UCSD-AML1 (cell line): ENCODE results near the gene TMEM151B.

Source experiments
- DNase-seq: peaks from one replicate; lab custom pipeline; 2025; ENCODE audit not compliant: unreplicated experiment; lab: John Stamatoyannopoulos, UW

The TMEM151B gene

DNA sequence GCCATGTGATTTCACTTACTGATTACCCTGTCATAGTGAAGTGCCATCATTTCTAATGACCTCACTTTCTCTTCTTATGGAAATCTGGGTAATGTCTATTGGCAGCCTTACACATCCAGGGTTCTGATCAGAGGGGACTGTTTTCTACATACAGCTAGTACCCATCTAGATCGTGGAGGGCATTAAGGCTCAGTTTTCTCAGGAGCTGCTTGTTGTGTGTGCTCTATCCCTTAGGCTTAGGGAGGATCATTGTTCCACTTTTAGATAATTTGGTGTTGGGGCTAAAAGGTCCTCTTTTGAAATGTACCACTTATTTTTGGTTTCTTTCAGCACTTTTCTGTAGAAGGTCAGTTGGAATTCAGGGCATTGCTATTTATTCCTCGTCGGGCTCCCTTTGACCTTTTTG lies 19.5 kb upstream of the TMEM151B start:
- DNase-seq, result no peak

DNA sequence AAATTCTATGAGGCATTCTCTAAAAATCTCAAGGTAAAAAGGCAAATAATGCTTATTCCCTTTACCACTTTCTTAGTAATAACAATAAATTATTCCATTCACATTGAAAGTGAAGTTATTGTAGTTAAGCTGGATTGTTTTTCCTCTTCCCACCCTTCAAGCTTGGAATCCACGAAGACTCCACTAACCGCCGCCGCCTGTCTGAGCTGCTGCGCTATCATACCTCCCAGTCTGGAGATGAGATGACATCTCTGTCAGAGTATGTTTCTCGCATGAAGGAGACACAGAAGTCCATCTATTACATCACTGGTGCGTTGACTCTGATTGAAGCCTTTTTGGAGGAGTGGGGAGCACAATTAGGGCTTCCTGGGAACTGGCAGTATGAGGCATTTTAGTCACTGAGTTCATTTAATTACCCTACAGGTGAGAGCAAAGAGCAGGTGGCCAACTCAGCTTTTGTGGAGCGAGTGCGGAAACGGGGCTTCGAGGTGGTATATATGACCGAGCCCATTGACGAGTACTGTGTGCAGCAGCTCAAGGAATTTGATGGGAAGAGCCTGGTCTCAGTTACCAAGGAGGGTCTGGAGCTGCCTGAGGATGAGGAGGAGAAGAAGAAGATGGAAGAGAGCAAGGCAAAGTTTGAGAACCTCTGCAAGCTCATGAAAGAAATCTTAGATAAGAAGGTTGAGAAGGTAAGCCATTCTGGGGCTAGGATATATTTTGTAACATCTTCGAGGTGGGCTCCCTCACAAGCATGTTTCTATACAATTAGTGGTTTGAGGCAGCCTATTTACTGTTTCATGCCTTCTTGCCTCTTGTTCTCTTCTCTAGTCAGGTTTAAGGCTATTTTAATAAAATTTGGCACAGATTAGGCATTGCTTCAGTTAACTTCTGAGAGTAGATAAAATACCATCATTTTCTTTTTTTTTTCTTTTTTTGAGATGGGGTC lies 18.4 kb upstream of the TMEM151B start:
- no peak for DNase-seq

DNA sequence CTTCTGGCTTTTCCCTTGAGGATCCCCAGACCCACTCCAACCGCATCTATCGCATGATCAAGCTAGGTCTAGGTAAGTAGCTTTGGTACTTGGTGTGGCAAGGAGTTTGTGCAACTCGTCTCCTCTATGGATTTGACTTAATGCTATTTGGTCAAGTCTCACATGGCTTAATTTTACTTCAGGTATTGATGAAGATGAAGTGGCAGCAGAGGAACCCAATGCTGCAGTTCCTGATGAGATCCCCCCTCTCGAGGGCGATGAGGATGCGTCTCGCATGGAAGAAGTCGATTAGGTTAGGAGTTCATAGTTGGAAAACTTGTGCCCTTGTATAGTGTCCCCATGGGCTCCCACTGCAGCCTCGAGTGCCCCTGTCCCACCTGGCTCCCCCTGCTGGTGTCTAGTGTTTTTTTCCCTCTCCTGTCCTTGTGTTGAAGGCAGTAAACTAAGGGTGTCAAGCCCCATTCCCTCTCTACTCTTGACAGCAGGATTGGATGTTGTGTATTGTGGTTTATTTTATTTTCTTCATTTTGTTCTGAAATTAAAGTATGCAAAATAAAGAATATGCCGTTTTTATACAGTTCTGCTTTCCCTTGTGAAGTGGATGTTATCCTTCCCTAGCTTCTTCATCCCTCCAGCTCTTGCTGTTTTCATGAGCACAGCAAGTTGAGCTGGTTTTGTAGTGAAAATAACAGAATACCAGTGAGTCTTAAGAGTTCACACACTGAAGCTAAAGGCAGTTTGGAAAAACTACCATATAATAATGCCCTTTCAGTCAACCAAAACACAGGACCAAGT lies 16.7 kb upstream of the TMEM151B start:
- peak; percentile 45 for DNase-seq

DNA sequence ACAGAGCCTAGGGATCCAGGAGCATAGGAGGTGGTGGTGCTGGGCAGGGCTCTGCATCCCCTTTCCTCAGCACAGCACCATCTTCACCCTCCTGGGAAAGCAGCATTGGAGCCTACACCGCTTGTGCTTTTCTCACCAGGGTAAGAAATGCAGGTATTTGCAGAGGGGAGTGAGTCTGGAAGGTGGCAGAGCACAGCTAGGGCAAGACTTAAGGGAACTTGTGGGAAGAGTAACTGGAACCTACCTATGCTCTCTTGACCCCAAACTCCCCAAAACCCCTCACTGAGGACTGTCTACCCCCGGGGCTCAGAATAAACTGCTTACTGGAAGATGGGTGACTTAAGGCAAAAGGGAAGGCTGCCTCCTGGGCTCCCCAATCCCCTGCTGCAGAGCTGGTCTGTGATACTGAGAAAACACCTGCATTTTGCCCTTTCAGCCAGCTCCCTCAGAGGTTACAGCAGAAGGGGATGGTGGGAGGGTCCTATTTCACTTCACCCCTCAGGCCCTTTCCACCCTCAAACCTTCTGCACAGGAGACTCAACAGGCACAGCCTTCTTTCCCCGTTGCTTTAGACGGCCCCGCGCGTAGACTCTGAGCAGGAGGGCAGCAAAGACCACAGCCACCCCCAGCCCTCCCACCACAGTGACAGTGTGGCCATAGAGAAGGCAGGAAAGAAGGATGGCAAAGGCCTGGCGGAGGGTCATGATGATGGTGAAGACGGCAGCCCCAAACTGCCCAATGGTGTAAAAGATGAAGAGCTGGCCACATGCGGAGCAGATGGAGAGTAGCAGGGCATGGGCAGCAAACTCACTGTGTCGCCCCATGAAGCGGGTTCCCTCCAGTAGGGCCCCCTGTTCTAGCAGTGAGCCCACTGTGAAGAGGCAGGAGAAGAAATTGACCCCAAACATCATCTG lies 15.8 kb upstream of the TMEM151B start:
- DNase-seq, result no peak

DNA sequence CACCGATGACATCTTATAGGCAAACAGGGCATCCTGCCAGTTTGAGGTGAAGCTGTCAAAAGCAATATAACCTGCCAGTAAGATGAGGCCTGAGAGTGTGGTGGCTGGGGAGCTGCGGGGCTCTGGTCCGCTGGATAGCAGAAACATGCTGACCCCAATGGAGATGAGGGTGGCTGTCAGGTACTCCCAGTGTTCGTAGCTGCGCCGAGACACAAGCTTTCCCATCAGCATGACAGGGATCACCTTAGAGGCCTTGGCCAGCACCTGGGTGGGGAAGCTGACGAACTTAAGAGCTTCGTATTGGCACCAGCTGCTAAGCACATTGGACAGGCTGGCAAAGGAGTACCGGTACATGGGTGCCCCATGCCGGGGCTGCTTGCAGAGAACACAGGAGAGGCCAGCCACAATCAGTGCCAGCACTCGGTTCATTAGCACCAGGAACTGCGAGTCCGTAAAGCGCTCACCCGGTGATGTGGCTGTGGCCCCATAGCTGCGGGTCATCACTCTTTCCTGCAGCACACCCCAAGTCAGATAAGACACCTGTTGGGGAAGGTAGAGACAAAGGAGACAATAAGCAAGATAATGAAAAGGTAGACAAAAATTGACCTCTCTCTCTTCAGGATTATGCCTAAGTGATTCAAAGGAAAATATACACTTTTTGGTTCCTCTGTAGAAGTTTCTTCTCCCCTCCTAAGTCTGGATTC lies 15.0 kb upstream of the TMEM151B start:
- no peak for DNase-seq

DNA sequence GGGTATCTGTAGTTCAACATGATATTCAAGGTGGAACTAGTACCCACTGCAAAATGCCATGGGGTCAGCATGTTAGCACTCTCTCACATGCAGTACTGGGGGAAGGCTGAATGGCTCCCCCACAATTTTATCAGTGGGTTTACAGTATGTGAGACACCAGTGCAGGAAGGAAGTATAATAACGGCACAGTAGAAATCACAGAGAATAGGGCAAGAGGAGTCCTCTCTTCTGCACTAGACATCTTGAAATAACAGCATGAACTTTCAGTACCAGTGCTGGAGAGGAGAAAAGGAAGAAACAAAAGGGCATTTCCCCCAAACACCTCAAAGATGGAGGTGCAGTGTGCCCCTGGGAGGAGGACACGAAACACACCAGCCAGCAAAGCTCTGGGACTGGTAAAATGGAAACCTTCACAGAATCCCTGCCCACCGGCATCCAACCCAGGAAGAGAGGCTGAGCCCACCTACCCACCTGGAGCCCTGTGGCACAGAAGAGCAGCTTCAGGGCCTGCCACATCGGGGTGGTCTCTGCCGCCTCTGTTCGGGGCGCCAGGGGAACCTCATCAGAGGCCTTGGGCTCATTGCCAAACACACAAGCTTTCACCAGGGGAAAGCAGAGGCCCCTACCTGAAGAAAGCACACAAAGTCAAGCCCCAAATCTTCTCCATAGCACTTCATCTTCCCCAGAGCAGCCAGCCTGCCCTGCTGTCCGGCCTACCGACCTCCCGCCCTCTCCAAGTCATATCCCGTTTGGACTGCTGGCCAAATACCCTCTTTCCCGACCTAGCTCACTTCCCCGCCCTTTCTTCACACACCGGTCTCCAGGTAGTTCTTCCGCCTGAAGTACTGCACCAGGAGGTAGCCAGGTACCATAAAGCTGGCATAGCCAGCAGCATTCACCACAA lies 14.1 kb upstream of the TMEM151B start:
- DNase-seq, result no peak

DNA sequence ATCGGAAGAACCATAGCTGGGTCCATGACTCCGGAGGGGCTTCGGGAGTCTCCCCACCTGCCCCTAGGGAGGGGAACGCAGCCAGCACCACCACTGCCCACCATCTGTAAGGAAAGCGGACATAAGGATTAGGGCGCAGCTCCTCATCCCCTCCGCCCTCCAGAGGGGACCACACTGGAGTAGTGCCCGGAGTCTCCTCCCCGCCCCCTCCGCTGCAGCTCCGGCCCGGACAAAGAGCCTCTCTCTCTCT lies 13.6 kb upstream of the TMEM151B start:
- no peak for DNase-seq

DNA sequence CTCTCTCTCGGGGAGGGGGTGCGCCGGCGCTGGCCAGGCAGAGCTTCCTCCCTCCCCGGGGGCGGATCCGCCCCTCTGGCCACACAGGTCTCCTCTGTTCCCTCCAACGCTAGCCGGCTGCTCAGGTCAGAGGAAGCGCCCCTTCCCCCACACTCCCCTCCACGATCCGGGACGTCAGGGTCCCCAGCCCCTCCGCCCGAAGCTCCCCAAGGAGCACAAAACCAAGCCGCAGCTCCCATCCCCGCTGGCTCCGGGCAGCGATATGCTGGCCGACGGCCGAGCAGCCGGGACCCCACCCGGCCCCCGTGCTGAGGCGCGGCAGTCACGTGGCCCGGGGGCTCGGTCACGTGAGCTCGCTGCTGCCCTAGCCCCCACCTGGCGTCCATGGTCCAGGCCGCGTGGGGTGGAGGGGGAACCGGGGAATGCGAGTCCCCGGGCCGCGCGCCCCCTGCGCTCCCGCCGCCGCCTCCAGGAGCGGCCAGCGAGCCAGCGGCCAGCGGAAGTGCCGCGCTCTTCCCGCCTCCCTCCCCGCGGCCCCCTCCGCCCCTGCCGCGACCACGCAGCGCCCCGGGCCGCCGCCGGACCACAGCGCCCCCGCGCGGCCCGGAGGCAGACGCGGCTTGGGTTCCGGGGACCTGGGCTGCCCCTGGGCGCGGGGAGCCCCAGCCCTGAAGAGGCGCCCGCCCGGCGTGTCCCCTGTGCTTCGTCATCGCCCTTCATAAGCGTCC lies 13.1 kb upstream of the TMEM151B start, which contains the start of gene SLC35B2:
Gene SLC35B2 (minus strand): TSS at position 504 of the 728 bp plus-strand sequence. CDS start 118 bp downstream, at position 386.
- peak; percentile 78 for DNase-seq

DNA sequence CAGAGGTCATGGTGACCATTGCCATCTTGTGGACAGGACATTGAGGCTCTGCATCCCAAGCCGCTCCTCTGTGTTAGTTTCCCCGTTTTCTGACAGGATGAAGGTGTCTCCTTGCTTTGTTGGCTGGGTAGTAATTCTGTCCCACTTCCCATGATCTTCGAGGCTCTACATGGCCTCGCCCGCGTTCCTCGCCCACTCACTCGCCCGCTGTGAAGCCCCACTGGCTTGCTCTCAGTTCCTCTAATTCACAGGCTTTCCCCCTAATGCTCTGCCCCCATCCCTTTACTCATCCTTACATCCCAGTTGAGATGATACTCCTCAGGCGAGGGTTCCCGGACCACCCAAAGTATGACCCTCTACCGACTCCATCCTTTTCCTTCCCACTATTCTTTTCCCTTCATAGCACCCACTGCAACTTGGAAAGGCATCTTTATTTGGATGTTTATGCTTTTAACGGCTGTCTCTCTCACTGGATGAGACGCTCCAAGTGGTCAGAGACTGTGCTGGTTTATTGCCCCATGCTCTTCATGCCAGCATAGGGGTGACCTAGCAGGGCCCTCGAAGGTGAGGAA lies 12.4 kb upstream of the TMEM151B start:
- no peak for DNase-seq

DNA sequence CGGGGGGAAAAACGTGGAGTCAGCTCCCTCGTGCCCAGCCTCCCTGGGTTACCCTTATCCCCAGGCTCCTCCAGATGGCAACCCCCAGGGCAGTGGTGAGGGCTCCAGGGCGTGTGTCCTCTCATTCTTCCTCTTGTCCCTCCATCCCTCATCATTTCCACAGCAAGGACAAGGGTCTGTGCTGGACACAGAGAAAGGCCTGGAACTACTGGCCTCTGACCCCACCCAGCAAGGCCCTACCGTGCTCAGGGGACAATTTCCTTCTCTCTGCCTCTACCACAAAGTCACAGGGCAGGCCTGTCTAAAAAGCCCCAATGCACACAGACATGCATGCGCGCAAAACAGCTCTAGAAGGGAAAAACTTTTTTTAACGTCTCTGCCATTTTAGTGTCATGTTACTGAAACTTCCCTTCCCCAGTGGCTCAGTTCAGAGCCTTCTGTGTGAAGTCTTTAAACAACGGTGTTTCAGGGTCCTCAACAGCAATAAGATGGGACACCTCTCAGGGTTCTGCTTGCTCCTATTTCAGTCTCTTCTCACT lies 11.9 kb upstream of the TMEM151B start:
- no peak for DNase-seq

DNA sequence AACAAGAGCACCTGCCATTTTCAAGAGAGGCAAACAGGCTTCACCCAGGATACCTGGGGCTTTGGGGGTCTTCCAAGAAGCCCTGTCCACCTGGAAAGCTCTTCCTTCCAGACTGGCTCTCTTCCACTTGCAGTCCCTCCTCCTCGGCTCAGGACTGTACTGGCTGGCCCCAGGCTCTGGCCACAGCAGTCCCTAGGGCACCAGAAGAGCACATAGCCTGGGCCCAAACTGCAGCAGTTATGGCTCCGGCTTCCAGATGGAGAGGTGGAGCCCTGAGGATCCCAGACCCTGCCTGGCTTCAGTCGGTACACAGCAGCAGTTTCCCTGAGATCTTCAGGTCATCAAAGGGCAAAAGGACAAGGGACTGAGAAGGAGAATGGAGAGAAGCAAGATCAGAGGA lies 11.3 kb upstream of the TMEM151B start:
- no peak for DNase-seq

DNA sequence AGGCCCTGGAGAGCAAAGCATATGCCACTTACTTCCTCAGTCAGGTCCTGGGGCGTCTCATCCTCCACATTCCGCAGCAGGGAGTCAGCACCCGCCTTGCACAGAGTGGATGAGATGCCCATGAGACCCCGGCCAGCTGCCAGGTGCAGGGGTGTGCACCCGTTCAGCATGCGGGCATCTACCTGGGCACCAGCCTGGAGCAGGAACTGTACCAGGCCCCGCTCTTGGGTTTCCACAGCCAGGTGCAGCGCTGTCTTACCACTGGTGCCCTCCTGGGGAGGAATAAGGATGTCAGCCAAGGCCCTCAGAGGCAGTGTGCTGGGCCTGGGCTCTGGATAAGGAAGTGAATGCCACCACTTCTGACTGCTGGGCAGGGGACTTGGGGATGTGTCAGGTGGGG lies 10.2 kb upstream of the TMEM151B start:
- no peak for DNase-seq

DNA sequence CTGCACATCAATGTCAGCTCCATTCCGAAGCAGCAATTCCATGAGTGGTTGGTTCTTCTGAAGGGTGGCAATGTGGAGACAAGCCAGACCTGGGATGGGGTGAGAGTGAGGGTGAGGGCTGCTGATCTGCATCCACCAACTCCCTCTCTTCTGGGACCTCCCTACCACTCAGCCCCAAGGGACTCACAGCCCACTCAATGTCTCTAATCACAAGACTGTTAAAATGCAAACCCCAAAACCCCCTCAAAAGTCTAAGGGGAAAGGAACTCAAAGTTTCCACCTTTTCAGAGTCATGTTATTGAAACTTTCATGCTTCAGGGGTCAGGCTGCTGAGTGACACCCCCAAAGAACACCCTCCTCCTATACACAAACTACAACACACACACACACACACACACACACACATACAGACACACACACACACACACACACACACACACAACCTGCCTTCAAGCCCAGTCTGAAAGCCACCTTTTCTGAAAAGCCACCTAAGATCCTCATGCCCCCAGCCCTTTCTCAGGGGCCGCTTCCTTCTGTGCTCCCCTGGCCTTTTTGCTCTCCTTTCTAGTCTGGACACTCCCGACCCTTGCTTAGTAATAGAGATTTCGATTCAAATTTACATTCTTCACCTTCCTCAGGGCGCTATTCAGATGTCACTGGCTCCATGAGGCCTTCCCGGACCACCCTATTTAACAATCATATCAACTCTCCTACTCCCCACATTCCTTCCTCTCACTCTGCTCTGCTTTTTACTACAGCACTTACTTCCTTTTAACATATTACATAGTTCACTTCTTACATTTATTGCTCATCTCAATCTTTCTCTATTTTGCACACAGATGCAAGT lies 9.6 kb upstream of the TMEM151B start:
- DNase-seq, result no peak

DNA sequence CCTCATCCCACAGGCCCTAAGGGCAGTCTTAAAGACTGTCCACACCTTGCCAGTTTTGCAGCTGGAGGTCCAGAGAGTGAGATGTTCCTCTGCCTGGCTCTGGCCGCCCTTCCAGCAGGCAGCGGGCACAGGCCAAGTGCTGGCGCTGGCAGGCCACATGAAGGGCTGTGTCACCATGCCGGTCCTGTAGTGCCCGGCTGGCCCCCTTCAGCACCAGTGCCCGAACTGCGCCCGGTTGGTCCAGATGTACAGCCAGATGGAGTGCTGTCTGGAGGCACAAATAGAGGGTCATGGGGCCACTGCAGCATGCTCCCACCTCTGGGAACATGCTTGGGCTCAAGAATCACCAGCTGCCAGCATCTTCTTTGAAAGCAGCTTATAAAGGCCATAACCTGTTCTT lies 8.7 kb upstream of the TMEM151B start:
- DNase-seq, result no peak

DNA sequence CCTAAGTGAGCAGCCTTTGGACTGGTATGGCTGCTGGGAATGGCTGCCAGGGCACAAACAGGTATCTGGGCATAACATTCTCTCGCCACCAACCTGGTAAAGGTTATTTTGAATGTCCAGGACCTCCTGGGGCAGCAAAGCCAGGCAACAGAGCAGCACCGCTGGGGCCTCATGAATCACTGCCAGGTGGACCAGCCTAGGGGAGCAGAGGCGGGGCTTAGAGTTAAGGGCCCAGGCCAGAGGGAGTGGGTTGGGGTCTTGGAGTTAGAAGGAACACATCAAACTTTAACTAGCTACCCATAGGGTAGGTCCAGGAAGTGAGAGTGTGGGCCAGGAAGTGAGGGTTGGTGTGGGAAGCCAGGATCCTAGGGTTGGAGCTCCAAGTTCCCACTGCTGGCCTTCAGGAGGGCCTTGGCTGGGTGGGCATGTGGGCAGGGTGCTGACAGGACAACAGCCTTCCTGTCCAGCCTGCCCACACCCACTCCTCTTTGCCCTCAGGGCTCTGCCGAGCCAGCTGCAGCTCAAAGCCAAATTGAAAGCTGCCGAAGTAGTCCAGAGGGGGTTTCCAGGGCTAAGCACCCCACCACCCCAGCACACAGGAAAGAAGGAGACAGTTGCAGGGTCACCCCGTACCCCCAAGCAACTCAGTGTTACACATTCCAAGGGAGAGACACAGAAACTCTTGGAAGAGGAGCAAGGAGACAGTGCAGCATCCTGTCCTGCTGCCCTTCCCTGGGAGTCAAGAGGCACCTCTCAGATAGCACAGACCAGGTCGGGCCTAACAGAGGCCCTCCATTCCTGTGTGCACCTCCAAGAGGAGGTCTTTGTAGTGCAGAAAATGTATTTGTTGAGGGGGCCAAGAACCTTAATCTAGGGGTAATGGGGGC lies 7.5 kb upstream of the TMEM151B start:
- DNase-seq, result no peak

DNA sequence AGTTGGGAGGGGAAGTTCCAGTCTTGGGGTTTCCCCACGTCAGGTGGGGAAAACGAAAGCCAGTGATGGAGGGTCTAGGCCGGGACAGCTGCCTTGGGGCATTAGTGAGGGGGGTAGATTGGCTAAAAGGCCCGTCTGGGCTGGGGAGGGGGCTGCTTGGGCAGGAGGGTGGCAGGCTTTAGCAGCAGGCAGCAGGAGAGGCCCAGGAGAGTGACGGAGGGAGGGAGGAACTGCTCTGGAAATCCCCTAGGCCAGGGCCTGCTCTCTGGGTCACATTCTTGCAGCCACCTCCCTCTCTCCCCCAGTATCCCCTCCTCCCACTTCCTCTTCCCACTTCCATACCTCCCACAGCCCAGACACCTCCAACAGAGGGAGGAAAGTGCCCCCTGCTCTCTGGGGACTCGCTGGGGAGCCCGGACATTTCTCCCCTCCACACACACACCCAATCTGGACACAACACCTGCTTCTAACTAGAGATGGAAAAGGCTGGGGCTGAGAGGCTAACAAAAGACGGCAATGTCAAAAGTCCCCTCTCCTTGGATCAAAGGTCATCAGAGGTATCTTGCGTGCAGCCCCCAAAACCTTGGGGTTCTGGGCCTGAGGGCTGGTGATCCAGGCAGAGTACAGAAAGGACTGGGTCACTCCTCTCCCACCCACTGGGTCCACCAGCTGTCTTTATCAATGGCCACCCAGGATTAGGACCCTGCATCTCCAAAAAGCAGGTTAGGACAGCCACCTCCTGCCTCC lies 6.7 kb upstream of the TMEM151B start:
- peak; percentile 36 for DNase-seq
